ENCODE results near the gene FAM13C. TPM values are rescaled to one million over a fixed set of nuclear protein-coding genes. Genes with fewer than 3 reads are reported as not detected.
A peak's percentile ranks its signal among the peaks of the same experiment; 100 is the strongest.

The FAM13C gene
- total RNA-seq, 4 donors from 2014 or later = 6.0 to 21.8 (median 10.5) TPM

DNA sequence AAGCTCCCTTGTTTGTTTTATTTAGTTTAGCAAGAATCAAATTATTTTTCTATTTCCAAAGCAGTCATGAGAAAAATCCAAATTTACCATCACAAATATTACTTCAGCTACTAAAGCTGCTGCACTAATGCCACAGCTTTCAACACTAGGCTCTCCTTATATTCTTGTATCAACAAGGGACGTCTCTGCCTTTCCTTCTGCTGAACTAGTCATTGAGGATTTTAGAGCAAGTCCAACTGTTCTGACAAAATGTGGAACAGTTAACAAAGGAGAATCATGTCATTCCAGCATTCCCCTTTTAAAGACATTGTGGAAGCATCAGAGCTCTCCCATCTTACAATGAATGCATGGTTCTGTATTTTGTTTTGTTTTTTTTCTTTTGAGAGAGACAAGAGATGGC lies 28.6 kb downstream of the FAM13C start:
- Histone ChIP-seq H3K9me3 (no peaks in the 10 kb centered on the region), H3K27ac (no peak overlapping the region), H3K4me3 (no peak overlapping the region), H3K4me1 (peaks cover 26% of the 10 kb centered on the region), H3K36me3 (no peaks in the 10 kb centered on the region), H3K27me3 (no peaks in the 10 kb centered on the region)
- no peak for DNase-seq (ENCODE audit: low spot score in 2 of 2)
- 57% methylated on average over 1 of the region's 1 CpG for WGBS
- TF ChIP-seq EP300 (IDR thresholded peaks at IDR 0.05) (no peak), POLR2A (IDR thresholded peaks at IDR 0.05) (no peak), POLR2AphosphoS5 (IDR thresholded peaks at IDR 0.05) (no peak)
- TF ChIP-seq, protein P1, sequence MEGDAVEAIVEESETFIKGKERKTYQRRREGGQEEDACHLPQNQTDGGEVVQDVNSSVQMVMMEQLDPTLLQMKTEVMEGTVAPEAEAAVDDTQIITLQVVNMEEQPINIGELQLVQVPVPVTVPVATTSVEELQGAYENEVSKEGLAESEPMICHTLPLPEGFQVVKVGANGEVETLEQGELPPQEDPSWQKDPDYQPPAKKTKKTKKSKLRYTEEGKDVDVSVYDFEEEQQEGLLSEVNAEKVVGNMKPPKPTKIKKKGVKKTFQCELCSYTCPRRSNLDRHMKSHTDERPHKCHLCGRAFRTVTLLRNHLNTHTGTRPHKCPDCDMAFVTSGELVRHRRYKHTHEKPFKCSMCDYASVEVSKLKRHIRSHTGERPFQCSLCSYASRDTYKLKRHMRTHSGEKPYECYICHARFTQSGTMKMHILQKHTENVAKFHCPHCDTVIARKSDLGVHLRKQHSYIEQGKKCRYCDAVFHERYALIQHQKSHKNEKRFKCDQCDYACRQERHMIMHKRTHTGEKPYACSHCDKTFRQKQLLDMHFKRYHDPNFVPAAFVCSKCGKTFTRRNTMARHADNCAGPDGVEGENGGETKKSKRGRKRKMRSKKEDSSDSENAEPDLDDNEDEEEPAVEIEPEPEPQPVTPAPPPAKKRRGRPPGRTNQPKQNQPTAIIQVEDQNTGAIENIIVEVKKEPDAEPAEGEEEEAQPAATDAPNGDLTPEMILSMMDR (IDR thresholded peaks at IDR 0.05) = no peak

DNA sequence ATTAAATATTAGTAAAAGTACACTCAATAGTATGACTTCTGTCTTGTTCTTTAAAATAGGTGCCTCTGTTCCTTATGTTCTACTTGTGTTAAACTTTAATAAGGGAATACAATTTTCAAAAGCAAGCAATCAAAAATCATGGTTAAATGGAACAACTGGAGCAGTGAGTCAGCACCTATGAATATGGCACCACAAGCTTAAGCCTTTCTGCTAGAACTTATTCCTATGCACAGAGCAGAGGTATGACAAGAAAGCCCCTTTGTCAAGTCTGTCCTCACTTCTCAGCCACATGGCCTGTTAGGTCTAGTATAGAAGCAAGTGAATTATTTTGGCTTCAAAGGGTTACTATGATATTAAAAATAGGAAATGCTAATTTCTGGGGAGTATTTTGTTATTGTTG lies 29.8 kb downstream of the FAM13C start:
- H3K27ac ChIP-seq = no peak overlapping the region
- no peaks in the 10 kb centered on the region for H3K36me3 ChIP-seq
- DNase-seq (ENCODE audit: low spot score in 2 of 2) = no peak
- H3K9me3 ChIP-seq = no peaks in the 10 kb centered on the region
- H3K27me3 ChIP-seq = no peaks in the 10 kb centered on the region
- no peak overlapping the region for H3K4me3 ChIP-seq
- H3K4me1 ChIP-seq = peaks cover 19% of the 10 kb centered on the region
- TF ChIP-seq, protein P1 (IDR thresholded peaks at IDR 0.05) = no peak
- TF ChIP-seq EP300 (IDR thresholded peaks at IDR 0.05) (no peak), POLR2A (IDR thresholded peaks at IDR 0.05) (no peak), POLR2AphosphoS5 (IDR thresholded peaks at IDR 0.05) (no peak)

DNA sequence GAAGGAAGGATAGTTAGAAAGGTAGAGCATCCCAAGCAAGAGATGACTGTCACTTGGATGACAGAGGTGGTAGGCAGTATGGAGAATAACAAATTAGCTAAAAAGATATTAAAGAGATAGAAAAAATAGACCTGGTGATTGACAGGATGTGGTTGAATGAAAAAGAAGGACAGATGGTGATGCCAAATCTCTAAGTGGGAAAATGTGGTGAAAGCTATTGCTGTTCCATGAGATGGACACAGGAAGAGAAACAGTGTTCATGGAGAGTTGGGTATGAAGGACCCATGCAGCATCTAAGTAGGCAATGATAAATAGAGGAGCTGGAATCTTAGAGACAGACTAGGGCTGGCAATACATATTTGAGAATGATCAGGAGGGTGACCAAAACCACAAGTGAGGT lies 30.7 kb downstream of the FAM13C start:
- no peaks in the 10 kb centered on the region for H3K36me3 ChIP-seq
- no peak for DNase-seq (ENCODE audit: low spot score in 2 of 2)
- no peak for TF ChIP-seq EP300 (IDR thresholded peaks at IDR 0.05)
- H3K4me3 ChIP-seq = no peak overlapping the region
- H3K4me1 ChIP-seq = peaks cover 11% of the 10 kb centered on the region
- no peaks in the 10 kb centered on the region for H3K9me3 ChIP-seq
- no peak overlapping the region for H3K27ac ChIP-seq
- no peaks in the 10 kb centered on the region for H3K27me3 ChIP-seq

DNA sequence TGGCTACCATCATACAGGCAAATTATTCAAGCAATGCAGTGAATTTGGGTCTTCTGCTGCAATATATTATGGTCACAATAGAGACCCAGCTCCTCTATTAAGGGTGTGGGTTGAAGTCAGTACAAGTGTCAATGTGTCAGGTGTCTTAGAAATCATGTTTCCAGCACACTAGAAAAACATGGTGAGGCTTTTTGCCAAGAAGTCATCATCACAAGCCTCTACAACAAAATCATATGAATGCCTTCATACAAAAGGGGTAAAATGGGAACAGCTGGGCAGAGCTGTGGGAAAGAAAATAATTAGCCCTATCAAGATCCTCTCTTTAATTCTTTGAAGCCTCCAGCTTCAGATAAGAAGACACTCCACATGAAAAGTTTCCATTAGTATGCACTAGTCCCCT lies 37.2 kb downstream of the FAM13C start:
- Histone ChIP-seq H3K27ac (no peak overlapping the region), H3K4me1 (peaks cover 3% of the 10 kb centered on the region), H3K36me3 (peaks cover 3% of the 10 kb centered on the region), H3K4me3 (no peak overlapping the region), H3K9me3 (no peaks in the 10 kb centered on the region), H3K27me3 (no peaks in the 10 kb centered on the region)
- DNase-seq (ENCODE audit: low spot score in 2 of 2) = no peak
- no peak for TF ChIP-seq POLR2A (IDR thresholded peaks at IDR 0.05)
- no peak for TF ChIP-seq POLR2AphosphoS5 (IDR thresholded peaks at IDR 0.05)
- no peak for TF ChIP-seq EP300 (IDR thresholded peaks at IDR 0.05)
- TF ChIP-seq, protein P1 (IDR thresholded peaks at IDR 0.05) = no peak

DNA sequence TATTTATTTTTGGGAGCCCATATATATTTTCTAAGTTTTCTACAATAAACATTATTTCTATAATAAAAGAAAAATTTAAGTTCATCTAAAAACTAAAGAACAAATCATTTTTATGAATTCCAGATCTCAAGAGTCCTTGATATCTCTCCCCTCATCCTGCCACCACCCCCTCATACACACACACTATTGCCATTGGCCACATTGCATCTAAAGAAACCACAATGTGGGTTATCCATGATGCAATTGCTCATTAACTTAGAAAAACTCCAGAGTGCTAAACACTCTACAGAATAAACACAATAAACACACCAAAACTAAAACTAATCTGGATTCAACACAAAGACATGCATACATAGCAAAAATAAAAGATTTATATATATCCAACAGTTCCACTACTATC lies 37.8 kb downstream of the FAM13C start:
- Histone ChIP-seq H3K4me3 (no peak overlapping the region), H3K27me3 (no peaks in the 10 kb centered on the region), H3K36me3 (peaks cover 3% of the 10 kb centered on the region), H3K9me3 (no peaks in the 10 kb centered on the region), H3K4me1 (peaks cover 3% of the 10 kb centered on the region), H3K27ac (no peak overlapping the region)
- TF ChIP-seq POLR2AphosphoS5 (IDR thresholded peaks at IDR 0.05) (no peak), POLR2A (IDR thresholded peaks at IDR 0.05) (no peak), EP300 (IDR thresholded peaks at IDR 0.05) (no peak)
- TF ChIP-seq, protein P1 (IDR thresholded peaks at IDR 0.05) = no peak
- no peak for DNase-seq (ENCODE audit: low spot score in 2 of 2)

DNA sequence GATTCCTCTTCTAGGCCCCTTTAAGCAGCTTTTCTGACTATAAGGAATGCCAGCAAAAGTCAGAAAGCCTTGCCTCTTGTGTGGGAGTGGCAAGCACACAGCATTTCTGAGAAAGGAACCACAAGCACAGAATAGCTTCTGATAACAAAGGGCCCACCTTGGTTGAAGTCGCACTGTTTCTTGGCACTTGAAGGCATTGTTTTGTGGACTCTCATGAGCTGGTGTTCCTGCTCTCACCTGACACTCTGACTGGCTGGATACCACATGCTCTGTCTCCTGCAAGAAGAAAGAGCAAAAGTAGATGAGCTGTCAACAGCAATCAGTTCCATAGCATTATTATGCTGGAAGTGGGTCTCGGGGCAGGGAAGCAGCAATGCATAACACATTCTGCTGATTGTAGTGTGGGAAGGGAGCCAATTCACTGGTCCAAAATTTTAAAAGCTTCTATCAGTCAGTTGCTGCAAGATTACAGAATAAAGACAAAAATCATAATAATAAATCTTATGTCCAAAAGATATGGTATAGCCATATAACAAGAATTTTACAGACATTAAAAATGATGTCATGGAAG lies 38.4 kb downstream of the FAM13C start:
- DNase-seq (ENCODE audit: low spot score in 2 of 2) = no peak
- no peaks in the 10 kb centered on the region for H3K9me3 ChIP-seq
- no peaks in the 10 kb centered on the region for H3K27me3 ChIP-seq
- H3K27ac ChIP-seq = peak overlapping the region; percentile 37
- peaks cover 3% of the 10 kb centered on the region for H3K4me1 ChIP-seq
- H3K36me3 ChIP-seq = peaks cover 3% of the 10 kb centered on the region
- TF ChIP-seq POLR2A (IDR thresholded peaks at IDR 0.05) (no peak), EP300 (IDR thresholded peaks at IDR 0.05) (no peak), POLR2AphosphoS5 (IDR thresholded peaks at IDR 0.05) (no peak)
- TF ChIP-seq, protein P1 (IDR thresholded peaks at IDR 0.05) = no peak
- H3K4me3 ChIP-seq = no peak overlapping the region
- 89% methylated on average over 2 of the region's 2 CpGs for WGBS
